Testis (tissue), 2 donors: ENCODE results near the gene SPPL2B.

Source experiments
- POLR2A ChIP-seq: fragments of 450-650 bp; IDR thresholded peaks from one replicate; pipeline ENCODE4 v1.6.1; 2017; ENCODE audit warnings: antibody characterized with exemption, mild to moderate bottlenecking, moderate library complexity
- TF ChIP-seq, protein P1 (sequence below), 3 experiments: fragments of 450-650 bp in 2 of 3; fragments of 200-600 bp in 1 of 3; sonication (generic) in 1 of 3; IDR thresholded peaks; one replicate each; pipeline ENCODE4 v1.5.1; 2016 to 2019; ENCODE audit warnings: antibody characterized with exemption in 3 of 3, mild to moderate bottlenecking in 2 of 3, moderate library complexity in 1 of 3

DNA sequence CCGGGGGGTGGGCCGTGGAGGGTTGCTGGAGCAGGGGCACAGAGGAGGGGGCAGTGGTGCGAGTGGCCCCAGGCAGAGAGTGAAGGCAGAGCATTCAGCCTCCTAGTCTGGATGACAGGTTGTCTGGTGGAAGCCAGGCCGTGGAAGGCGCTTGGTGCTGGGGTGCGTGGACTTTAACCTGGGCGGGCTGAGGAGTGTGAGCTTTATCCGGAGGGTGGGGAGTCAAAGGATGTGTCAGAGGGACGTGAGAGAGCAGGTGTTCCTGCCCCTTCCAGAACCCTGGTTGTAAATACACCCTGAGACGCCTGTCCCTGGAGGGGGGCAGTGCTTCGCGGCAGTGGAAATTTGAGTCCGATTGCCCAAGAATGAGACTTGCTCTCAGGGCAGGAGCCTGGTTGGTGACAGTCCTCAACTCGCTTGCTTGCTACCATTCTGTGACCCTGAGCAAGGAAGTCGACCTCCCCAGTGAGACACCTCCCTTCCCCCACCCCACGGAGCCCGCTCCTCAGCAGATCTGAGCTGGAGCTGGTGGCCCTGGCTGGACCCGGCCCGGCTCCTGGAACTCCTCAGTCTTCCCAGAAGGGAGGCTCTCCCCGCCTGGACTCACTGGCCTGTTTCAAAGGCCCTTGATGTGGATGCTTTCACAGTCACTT, 2.3 kb downstream of the SPPL2B start:
- TF ChIP-seq, protein P1, sequence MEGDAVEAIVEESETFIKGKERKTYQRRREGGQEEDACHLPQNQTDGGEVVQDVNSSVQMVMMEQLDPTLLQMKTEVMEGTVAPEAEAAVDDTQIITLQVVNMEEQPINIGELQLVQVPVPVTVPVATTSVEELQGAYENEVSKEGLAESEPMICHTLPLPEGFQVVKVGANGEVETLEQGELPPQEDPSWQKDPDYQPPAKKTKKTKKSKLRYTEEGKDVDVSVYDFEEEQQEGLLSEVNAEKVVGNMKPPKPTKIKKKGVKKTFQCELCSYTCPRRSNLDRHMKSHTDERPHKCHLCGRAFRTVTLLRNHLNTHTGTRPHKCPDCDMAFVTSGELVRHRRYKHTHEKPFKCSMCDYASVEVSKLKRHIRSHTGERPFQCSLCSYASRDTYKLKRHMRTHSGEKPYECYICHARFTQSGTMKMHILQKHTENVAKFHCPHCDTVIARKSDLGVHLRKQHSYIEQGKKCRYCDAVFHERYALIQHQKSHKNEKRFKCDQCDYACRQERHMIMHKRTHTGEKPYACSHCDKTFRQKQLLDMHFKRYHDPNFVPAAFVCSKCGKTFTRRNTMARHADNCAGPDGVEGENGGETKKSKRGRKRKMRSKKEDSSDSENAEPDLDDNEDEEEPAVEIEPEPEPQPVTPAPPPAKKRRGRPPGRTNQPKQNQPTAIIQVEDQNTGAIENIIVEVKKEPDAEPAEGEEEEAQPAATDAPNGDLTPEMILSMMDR (IDR thresholded peaks at IDR 0.05) = no peak
- TF ChIP-seq POLR2A = no peak
